GM19035 (cell line): ENCODE measurements around the gene YJEFN3.

Experiments
- ATAC-seq: cut with Tn5 transposase; IDR thresholded peaks from one replicate; pipeline ENCODE4 v1.9.1; 2021; ENCODE audit not compliant: unreplicated experiment

The YJEFN3 gene

DNA sequence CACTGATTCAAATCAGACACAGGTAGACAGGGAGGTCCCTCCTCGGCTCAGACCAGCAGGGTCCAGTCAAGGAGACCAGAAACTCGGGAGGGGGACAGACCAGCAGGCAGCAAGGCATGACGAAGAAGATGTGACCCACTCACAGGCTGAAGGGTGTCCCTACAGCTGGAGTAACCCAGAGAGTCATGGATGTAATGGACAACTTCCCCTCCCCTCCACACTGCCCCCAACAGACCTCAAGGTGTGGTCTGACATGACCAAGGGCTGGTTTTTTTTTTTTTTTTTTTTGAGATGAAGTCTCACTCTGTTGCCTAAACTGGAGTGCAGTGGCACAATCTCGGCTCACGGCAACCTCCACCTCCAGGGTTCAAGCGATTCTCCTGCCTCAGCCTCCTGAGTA, 55.6 kb downstream of the YJEFN3 start:
- no peak for ATAC-seq
